Mucosa of rectum (tissue), 2 donors: ENCODE measurements around the gene PROM2.

Experiments
- H3K27ac ChIP-seq, 2 donors: one replicate each; pipeline ENCODE4 v1.7.0; 2013; ENCODE audit warnings: inconsistent platforms in 2 of 2, low read depth in 2 of 2, low read length in 2 of 2
- H3K27me3 ChIP-seq, 2 donors: one replicate each; pipeline ENCODE4 v1.7.0; 2013; ENCODE audit warnings: low read length in 2 of 2; ENCODE audit not compliant: control insufficient read depth in 2 of 2, insufficient read depth in 2 of 2
- H3K36me3 ChIP-seq, 2 donors: one replicate each; pipeline ENCODE4 v1.7.0; 2013; ENCODE audit warnings: low read length in 2 of 2; ENCODE audit not compliant: control insufficient read depth in 2 of 2, insufficient read depth in 2 of 2
- H3K4me1 ChIP-seq, 2 donors: one replicate each; pipeline ENCODE4 v1.7.0; 2013; ENCODE audit warnings: low read length in 2 of 2, mild to moderate bottlenecking in 1 of 2; ENCODE audit not compliant: control insufficient read depth in 2 of 2, insufficient read depth in 2 of 2
- H3K4me3 ChIP-seq, 2 donors: one replicate each; pipeline ENCODE4 v1.7.0; 2013; ENCODE audit warnings: low read length in 2 of 2
- H3K9ac ChIP-seq, 2 donors: one replicate each; pipeline ENCODE4 v1.7.0; 2013; ENCODE audit warnings: low read length in 2 of 2, low read depth in 1 of 2, mild to moderate bottlenecking in 1 of 2
- H3K9me3 ChIP-seq, 2 donors: one replicate each; pipeline ENCODE4 v1.7.0; 2013; ENCODE audit warnings: low read length in 2 of 2; ENCODE audit not compliant: control insufficient read depth in 2 of 2
- donor health status: healthy.
- donor health status: Normal muscosa, but diverticular disease.

Gene PROM2

GRCh38 chr2:95311815-95312542 is 37.7 kb downstream of the PROM2 start:
- Histone ChIP-seq H3K4me3 (no peak overlapping the region), H3K27ac (no peak overlapping the region), H3K9ac (no peak overlapping the region), H3K27me3 (no peaks in the 10 kb centered on the region), H3K36me3 (no peaks in the 10 kb centered on the region), H3K4me1 (peaks cover 0 to 8% of the 10 kb centered on the region in 2 donors), H3K9me3 (no peaks in the 10 kb centered on the region)

GRCh38 chr2:95312543-95313201 is 38.4 kb downstream of the PROM2 start:
- Histone ChIP-seq H3K4me3 (no peak overlapping the region), H3K9me3 (no peaks in the 10 kb centered on the region), H3K27me3 (no peaks in the 10 kb centered on the region), H3K36me3 (no peaks in the 10 kb centered on the region), H3K27ac (no peak overlapping the region), H3K4me1 (peaks cover 0 to 8% of the 10 kb centered on the region in 2 donors), H3K9ac (no peak overlapping the region)

DNA sequence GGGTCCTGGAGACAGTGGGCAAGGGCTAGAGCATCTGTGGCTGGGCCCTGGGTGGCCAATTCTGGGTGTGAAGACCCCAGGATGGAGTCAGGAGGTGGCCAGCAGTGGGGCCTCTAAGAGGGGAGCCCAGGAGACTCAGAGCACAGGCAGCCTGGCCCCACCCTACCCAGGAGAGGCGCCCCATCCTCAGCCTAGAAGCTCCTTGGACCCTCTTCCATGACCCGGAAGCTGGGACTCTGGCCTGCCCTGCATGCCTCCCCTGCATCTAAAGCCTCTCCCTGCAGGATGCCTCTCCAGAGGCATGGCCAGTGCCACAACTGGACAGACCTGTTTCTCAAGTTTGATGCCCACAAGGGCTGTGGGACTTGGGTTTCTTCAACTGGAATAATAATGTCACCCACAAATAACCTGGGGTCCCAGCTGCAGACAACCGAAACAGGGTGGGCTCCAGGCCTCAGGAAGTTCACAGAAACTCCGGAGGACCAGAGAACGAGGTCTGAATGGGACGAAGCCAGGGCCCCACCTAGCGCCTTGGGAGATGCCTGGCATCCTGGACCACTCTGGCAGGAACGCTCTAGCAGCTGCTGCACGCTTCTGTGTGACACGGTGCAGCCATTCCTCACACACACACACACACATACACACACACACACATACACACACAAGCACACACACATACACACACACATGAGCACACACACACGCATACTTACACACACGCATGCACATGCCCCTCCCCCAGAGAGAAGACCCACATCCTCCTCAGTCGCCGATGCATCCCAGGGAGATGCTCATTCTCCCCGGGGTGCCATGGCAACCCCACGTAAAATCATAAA is 39.3 kb downstream of the PROM2 start:
- H3K4me3 ChIP-seq, result no peak overlapping the region
- no peak overlapping the region for H3K27ac ChIP-seq
- no peak overlapping the region for H3K9ac ChIP-seq
- H3K27me3 ChIP-seq, result no peaks in the 10 kb centered on the region
- H3K9me3 ChIP-seq, result no peaks in the 10 kb centered on the region
- H3K4me1 ChIP-seq, result peaks cover 0 to 7% of the 10 kb centered on the region in 2 donors
- H3K36me3 ChIP-seq, result no peaks in the 10 kb centered on the region

DNA sequence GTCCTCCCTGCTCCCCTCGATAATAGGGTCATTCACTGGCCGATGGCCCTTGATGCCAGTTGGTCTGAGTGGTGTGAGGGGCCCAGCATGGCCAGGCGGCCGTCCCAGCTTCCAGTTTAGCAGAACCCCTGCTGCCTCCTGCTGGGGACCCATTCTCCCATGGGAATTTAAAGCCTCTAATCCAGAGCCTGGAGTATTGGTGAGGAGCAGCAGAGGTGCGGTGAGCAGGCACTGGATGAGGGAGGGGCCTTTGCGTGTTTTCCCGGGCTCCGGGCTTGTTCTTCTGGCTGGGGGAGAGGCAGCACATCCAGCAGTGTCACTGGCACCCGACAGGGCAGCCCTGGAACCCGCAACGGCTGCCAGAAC is 40.3 kb downstream of the PROM2 start:
- Histone ChIP-seq H3K4me3 (no peak overlapping the region), H3K4me1 (no peaks in the 10 kb centered on the region), H3K9me3 (no peaks in the 10 kb centered on the region), H3K27ac (no peak overlapping the region), H3K27me3 (no peaks in the 10 kb centered on the region), H3K9ac (no peak overlapping the region), H3K36me3 (no peaks in the 10 kb centered on the region)

DNA sequence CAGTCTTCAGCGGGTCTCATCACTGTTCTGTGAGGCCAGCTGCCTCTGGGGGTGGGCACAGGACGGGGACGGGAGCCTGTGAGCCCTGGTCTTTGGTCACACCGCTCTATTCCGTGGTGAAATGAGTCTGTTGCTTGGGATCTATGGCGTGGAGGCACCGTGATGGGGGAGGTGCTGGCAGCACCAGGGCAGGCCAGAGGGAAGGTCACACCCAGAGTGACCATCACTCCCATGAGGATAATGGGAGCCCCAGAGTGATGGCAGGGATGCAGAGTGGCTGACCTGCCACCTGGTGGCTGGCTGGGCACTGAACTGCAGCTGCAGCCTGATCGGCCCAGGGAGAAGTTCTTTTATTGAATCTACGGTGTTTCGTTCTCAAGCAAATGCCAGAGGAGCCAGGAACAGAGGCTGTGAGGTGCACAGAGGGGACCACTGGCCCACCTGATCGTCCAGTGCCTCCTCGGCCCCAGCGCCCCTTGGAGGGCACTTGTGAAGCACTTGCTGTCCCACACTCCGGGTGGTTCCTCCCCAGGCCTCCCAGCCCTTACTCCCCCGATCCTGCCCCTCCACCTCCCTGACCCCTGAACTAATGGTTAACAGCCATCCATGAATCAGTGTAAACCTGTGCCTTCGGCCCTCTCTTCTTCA is 40.8 kb downstream of the PROM2 start:
- H3K4me1 ChIP-seq, result no peaks in the 10 kb centered on the region
- no peak overlapping the region for H3K9ac ChIP-seq
- H3K9me3 ChIP-seq, result no peaks in the 10 kb centered on the region
- H3K4me3 ChIP-seq, result no peak overlapping the region
- H3K27ac ChIP-seq, result no peak overlapping the region
- H3K27me3 ChIP-seq, result no peaks in the 10 kb centered on the region
- H3K36me3 ChIP-seq, result no peaks in the 10 kb centered on the region

DNA sequence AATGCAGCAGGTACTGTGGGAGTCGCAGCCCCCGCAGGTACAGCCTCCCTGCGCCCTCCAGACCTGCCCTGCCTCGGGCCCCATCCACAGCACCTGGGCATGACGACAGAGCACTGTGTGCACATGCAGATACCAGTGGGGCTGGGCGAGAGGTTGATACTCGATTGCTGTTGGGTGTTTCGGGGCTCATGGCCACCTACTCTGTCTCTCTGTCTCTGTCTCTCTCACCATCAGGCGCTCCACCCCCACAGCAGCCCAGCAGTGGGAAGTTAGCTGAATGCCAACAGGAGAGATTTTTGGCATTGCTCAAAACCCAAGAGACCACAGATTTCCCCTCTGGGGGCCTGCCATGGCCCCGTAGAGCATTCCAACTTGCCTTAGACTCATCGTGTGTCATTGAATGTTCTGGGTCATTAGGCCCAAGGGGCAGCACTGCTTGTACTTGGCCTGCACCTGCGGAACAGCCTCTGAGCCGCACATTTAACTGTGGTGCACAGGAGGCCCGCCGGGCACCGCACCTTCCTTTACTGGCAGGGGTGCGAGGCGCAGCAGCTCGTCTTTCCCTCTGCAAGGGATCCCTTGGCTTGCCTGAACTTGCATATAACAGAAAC is 41.7 kb downstream of the PROM2 start:
- H3K9me3 ChIP-seq, result no peaks in the 10 kb centered on the region
- no peaks in the 10 kb centered on the region for H3K36me3 ChIP-seq
- no peaks in the 10 kb centered on the region for H3K27me3 ChIP-seq
- no peak overlapping the region for H3K9ac ChIP-seq
- no peak overlapping the region for H3K27ac ChIP-seq
- no peak overlapping the region for H3K4me3 ChIP-seq
- H3K4me1 ChIP-seq, result no peaks in the 10 kb centered on the region

DNA sequence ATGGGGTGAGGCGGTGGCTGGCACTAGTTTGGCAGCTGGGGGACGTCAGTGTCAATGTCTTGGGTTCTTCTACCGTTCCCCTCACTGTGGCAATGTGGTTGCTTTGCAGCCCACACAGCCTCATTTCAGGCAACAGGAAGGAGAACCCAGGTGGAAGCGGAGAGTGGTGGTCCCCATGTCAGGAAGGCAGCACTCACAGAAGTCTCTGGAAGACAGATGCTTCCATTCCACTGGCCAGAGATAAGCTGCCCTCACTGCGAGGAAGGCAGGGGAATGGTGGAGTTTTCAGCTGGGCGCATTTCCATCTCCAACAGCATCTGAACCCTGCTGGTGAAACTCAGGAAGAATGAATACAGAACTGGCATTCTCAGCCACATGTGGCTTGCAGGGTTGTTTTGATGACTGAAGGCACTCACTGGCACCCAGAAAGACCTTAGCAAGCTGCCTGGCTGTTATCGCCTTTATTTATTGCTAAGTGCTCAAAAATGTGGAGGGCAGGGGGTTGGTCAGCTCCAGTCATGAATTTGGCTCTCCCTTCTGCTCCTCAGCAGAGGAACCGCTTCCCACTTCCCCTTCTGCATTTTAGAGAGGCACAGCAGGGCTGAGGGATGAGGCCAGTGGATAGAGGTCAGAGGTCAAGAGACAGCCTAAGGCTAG is 42.3 kb downstream of the PROM2 start:
- Histone ChIP-seq H3K27me3 (no peaks in the 10 kb centered on the region), H3K27ac (no peak overlapping the region), H3K4me1 (no peaks in the 10 kb centered on the region), H3K36me3 (no peaks in the 10 kb centered on the region), H3K9me3 (no peaks in the 10 kb centered on the region), H3K9ac (no peak overlapping the region), H3K4me3 (no peak overlapping the region)

GRCh38 chr2:95317123-95317500 is 42.9 kb downstream of the PROM2 start:
- H3K27ac ChIP-seq, result no peak overlapping the region

GRCh38 chr2:95317665-95318425 is 43.6 kb downstream of the PROM2 start:
- Histone ChIP-seq H3K9ac (no peak overlapping the region), H3K4me1 (no peaks in the 10 kb centered on the region), H3K9me3 (no peaks in the 10 kb centered on the region), H3K36me3 (no peaks in the 10 kb centered on the region), H3K27ac (no peak overlapping the region), H3K4me3 (no peak overlapping the region), H3K27me3 (no peaks in the 10 kb centered on the region)

More at GRCh38 chr2:95317123-95317500, 42.9 kb downstream of the PROM2 start:
- no peaks in the 10 kb centered on the region for H3K4me1 ChIP-seq
- H3K9me3 ChIP-seq, result no peaks in the 10 kb centered on the region
- H3K27me3 ChIP-seq, result no peaks in the 10 kb centered on the region
- no peaks in the 10 kb centered on the region for H3K36me3 ChIP-seq
- H3K9ac ChIP-seq, result no peak overlapping the region
- H3K4me3 ChIP-seq, result no peak overlapping the region
